Measurements from ENCODE around the gene PAX5.
"Not testable (repeated sequence)": the region's sequence is repeated elsewhere in the genome, so short reads cannot be mapped to it uniquely, and the experiment has no call there.

Gene PAX5

DNA sequence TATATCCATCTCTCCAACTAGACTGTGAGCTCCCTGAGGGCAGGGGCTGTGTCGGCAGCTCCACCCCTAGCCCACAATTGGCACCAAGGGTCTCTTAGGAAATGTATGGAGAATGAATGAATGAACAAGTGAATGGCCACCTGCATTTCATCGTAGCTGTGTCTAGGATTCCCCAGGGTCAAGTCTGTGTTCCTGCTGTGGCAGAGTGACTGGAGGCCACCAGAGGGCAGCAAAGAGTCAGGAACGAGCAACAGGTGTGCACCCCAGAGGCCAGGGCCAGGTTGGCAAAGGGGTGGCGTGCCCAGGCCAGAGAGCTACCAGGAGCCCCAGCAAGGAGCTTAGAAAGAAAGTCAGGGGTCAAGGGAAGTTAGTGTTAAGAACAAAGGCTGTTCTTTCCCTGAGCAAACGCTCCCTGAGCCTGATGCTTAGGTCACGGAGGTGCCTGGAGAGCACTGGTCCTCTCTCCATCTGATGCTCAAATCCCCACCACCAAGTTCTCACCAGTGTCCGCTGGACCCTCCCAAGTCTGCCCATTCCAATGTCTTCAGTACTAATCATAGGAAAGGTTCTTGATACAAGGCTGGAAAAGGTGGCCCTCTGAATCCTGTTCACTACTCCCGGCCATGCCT, 160.7 kb downstream of the PAX5 start:
- peak; percentile 21 for DNase-seq

DNA sequence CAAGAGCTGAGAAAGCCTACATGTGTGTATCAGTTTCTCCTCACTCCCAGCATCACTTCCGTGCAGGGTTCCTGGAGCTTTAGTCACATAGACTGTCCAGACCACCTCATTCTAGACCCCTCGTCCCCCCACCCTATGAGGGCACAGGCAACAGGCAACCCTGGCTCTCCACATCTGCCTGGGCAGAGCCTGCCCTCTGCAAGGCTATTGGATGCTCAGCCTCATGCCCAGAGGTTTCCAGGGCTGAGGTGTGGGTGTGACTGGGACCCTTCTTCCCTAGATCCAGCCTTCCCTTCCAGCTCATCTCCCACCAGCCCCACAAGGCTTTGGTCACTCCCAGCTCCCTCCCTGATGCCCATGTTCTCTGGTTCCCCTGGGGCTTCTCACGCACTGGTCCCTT, 161.4 kb downstream of the PAX5 start:
- DNase-seq, result no peak

- DNase-seq, result no peak
These were observed 162.5 kb downstream of the PAX5 start for GRCh38 chr9:36871606-36872005.

DNA sequence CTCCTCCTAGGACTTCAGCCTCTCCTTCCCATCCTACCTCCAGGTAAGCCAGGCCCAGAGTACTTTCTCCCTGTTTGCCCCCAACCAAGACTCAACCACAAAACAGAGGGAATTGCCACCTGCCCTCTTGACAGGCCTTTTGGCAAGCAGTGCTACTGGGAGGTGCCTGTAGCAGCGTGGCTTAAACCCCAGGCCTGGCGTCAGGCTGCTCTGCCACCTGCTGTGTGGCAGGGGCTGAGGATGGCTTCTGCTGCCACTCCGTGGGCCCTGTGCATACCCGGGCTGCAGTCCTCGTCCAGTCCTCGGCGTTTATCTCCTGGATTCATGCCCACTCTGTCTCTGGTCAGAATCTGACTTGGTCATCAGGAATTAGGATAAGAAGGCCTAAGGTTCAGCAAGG, 163.1 kb downstream of the PAX5 start:
- peak; percentile 81 for DNase-seq

DNA sequence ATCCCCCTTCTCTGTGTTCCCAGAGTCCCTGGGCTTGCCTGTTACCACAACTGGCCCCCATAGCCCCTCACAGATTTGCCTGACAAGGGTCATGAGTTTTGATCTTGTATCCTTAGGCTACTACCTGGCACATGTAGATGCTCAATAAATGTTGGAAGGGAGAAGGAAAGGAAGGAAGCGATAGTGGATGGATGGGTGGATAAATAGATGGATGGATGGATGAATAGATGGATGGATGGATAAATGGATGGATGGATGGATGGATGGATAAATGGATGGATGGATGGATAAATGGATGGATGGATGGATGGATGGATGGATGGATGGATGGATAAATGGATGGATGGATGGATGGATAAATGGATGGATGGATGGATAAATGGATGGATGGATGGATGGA, 164.5 kb downstream of the PAX5 start:
- not testable (repeated sequence) for DNase-seq

GRCh38 chr9:36868586-36869282, 165.3 kb downstream of the PAX5 start:
- no peak for DNase-seq

DNA sequence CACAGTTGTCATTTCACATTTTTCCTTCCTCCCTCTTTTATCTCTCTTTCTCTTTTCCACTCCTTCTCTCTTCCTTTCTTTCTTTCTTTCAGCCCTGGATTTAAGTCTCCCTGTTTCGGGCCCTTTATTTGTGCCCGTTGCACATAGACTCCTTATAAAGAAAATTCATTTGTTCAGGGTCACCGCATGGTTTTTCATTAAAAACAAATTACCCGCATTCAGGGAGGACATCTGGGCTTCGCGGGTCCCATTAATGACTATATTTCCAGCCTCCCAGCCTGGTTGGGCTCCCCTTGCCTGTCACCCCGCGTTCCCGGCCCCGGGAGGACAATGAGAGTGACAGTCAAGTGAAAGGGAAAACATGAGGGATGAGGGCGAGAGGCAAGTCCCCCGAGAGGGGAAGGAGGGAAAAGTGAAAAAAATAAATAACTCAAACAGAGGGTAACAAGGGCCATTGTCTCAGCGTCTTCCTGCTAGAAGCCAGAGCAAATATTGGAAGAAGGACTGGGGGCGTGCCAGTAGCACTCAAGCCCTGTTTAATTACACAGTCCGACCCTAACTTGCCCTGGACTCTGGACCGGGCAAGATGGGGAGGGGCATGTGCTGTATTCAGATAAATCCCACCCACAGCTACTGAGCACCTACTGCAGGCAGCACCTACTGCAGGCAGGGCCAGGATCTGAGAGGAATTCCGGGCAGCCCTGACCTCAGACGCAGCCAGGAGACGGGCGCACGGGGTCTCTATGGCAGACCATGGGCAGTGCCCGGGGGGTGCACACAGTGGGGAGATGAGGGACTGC, 166.2 kb downstream of the PAX5 start:
- DNase-seq, result no peak

GRCh38 chr9:36867241-36867640, 166.8 kb downstream of the PAX5 start:
- no peak for DNase-seq

GRCh38 chr9:36866840-36867239, 167.2 kb downstream of the PAX5 start:
- DNase-seq, result no peak

DNA sequence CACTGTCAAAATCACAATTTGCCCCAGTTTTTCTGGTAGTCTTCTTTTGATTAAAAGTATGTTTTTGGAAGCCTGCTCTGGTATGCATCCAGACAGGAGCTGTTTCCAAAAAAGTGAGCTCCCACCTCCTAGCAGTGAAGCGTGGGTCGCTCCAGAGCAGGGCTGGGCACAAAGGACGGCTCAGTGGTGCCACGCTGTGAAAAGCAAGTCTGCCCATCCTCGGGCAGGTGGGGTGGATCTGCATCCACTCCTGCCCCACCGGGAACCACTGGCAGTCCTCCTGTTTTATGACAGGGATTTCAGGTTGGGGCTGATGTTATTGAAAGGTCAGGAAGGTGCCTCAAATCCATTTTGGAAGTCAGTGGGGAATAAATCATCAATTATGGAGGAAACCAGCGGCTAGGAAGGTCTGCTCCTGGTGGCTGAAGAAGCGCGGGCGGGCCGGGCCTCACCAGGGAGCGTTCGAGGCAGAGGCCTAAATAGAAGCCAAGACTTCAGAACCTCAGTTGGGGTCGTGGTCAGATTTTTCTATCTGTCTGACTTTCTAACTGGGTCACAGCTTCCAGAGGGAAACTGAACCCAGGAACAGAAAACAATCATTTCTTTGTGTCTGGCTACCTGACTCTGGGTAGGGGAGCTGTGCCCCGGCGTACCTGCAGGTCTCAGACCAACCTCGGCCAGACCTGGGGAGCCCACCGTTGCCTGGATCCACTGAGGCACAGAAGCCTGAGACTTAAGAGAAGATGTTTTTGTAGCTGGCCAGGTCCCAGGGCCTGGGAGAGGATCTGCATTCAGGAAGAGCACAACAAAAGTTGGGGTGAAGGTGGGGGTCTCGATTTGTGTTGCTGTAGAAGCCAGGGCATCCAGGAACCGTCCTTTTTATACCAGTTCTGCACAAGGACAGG, 168.1 kb downstream of the PAX5 start:
- DNase-seq, result no peak

- DNase-seq, result no peak
These were observed 169.3 kb downstream of the PAX5 start for GRCh38 chr9:36864491-36865410.

GRCh38 chr9:36862206-36863145, 171.6 kb downstream of the PAX5 start:
- DNase-seq, result no peak

- no peak for DNase-seq
These were observed 172.4 kb downstream of the PAX5 start for GRCh38 chr9:36861528-36862205.

- DNase-seq, result no peak
These were observed 175.2 kb downstream of the PAX5 start for GRCh38 chr9:36858805-36859375.

DNA sequence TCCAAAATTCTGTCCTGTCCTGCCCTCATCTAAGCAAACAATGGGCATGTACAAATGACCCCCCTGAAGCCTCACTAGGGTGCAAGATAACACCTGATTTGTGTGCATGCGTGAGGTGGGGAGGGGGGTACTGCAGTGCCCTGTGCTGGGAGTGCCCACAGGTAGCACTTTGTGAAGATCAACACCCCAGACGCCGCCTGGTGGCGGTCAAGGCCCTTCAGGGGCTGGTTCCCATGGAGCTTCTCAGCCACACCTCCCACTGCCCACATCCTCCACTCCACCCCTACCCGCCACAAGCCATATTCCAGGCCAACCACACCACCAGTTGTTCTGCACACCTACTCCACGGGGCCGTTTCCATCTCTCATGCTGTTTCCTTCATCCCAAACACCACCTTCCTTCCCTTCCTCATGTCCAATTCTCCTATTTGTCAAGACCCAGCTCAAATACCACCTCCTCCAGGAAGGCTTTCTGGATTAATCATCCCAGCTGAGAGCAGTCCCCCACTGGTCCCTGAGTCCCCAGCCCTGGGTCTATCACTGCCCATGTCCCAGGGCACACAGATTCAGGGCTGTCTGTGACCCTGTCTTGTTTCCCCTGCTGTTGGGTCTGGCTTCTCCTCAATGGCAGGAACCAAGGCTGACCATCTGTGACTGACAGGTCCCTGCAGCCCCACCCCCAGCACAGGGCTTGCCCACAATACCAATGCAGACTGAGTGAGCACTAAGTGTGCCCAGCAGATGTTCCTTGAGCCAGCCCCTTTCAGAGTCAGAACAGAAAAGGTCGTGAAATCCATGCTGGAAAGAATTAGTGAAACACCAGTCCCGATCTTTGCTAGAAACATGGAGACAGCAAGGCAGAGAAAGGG, 178.4 kb downstream of the PAX5 start:
- DNase-seq, result no peak

DNA sequence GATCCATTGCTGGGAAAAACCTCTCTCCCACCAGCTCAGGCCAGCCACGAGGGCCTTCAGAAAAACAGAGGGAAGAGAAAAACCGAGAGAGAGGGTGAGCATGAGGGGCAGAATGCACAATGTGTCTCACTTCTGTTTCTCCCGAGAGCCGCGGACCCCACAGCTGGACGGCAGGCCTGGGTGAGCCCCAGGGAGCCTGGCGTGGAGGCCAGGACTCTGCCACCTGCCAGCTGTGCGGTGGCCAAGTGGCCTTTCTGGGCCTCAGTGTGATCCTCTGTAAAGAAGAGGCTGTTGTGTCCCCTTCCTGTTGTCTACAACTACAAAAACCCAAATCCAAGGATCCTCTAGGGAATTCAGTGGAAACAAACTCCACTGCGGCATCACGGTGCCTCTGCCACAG, 179.3 kb downstream of the PAX5 start:
- DNase-seq, result no peak

- DNase-seq, result no peak
These were observed 180.0 kb downstream of the PAX5 start for GRCh38 chr9:36854034-36854433.

GRCh38 chr9:36853233-36853632, 180.8 kb downstream of the PAX5 start:
- DNase-seq, result no peak

DNA sequence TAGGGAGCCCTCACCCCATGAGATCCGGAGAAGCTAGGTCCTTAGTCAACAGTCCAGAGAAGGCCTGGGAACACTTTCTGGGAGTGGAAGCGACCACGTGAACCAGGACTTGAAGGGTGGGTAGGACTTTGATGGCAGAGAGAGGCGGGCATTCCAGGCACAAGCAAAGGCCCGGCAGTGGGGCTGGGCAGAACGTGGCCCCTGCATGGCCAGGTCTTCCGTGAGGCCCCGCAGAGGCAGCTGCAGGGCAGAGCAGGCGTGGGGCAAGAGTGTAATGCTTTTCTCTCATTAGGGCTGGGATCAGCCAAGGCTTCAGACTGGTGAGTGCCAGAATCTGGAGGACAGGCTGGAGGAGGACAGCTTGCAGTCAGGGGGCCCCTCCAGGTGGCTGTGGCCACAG, 184.1 kb downstream of the PAX5 start:
- DNase-seq, result no peak

Data from NCI-H2107 (cell line).